Effector memory CD8-positive, alpha-beta T cell (primary cell): Measurements from ENCODE around the gene NKAIN2.

Experiments
- ATAC-seq: fragments of 150-1000 bp; cut with Tn5 transposase; replicated peaks from 2 replicates; pipeline ENCODE4 v1.10.0; 2021; ENCODE audit warnings: mild to moderate bottlenecking, moderate library complexity
- DNase-seq, 3 experiments: peaks; one replicate each; pipeline ENCODE4 v3.0.0; 2021
- H3K27ac Mint-ChIP-seq, 2 donors: one replicate each; pipeline ENCODE4 v1.8.0; 2022; ENCODE audit warnings: mild to moderate bottlenecking in 2 of 2, mixed read lengths in 2 of 2, moderate library complexity in 2 of 2
- H3K27me3 Mint-ChIP-seq, 2 donors: one replicate each; pipeline ENCODE4 v1.8.0; 2022; ENCODE audit warnings: mixed read lengths in 2 of 2
- H3K36me3 Mint-ChIP-seq: one replicate; pipeline ENCODE4 v1.8.0; 2022; ENCODE audit warnings: mild to moderate bottlenecking, moderate library complexity, mixed read lengths; ENCODE audit not compliant: insufficient read depth
- H3K4me1 Mint-ChIP-seq, 2 donors: one replicate each; pipeline ENCODE4 v1.8.0; 2022; ENCODE audit warnings: low read depth in 2 of 2, mixed read lengths in 2 of 2
- H3K4me3 Mint-ChIP-seq, 2 donors: one replicate each; pipeline ENCODE4 v1.8.0; 2022; ENCODE audit warnings: mild to moderate bottlenecking in 2 of 2, mixed read lengths in 2 of 2, moderate library complexity in 2 of 2
- H3K9me3 Mint-ChIP-seq, 2 donors: one replicate each; pipeline ENCODE4 v1.8.0; 2022; ENCODE audit warnings: mixed read lengths in 2 of 2
- total RNA-seq, 9 experiments: gene quantifications; one replicate each; lab custom pipeline; 2026; lab: John Stamatoyannopoulos, UW

NKAIN2 gene
- total RNA-seq = 0 reads per million in 9 experiments

DNA sequence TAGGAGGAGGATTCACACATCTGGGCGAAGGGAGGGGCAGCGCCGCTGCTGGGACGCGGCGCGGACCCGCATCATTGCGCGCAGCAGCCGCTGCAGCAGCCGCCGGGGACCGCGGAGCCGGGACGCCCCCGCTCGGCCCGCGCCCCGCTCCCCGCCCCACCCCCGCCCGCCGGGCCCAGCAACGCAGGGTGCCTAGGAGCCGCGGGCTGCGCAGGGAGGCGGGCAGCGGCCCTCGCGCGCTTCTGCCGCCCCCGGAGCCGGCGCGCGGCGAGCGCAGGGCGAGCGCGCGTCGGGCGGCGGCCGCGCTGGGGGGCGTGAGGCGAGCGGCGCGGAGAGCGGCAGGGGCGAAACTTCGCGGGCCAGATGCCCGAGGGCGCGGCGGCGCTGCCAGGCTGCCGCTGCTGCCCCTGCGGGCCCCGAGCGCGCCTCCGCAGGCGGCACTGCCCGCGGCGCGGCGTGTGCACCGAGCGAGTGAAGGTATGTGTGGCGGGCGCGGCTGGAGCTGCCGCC is at the start of gene NKAIN2:
NKAIN2 (plus strand) TSS at position 362 of the 510 bp plus-strand sequence.
- no peak for ATAC-seq

DNA sequence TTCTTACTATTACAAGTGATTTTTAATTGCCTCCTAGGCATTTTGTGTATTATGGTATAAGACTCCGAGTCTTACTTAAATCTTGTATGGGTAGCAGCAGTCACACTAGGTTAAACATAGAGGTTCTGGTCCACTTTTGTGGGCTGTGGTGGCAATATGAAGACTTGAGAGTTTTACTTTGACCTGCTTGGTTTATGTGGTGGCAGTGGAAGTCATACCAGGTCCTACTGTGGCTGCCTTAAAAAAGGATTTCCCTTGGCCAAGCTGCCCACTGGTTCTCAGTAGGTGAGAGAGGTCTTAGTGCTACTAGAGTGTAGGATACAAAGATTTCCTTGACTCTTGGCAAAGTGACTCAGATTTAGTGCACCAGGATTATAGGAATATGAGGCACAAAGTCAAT is 44.2 kb upstream of the NKAIN2 start:
- Mint-ChIP-seq H3K9me3 (no peaks in the 10 kb centered on the region), H3K27me3 (no peaks in the 10 kb centered on the region), H3K27ac (no peak overlapping the region), H3K4me3 (no peak overlapping the region), H3K36me3 (no peaks in the 10 kb centered on the region), H3K4me1 (no peaks in the 10 kb centered on the region)
- DNase-seq = no peak
- no peak for ATAC-seq

More for the DNA sequence above, at the start of gene NKAIN2:
- Mint-ChIP-seq H3K36me3 (no peaks in the 10 kb centered on the region), H3K4me3 (peak within 1 kb of the TSS; percentile 48 to 53), H3K27me3 (peaks cover 32 to 40% of the 10 kb centered on the region in 2 donors), H3K27ac (no peak within 1 kb of the TSS), H3K9me3 (no peaks in the 10 kb centered on the region), H3K4me1 (peaks cover 0 to 3% of the 10 kb centered on the region in 2 donors)
- DNase-seq = no peak

DNA sequence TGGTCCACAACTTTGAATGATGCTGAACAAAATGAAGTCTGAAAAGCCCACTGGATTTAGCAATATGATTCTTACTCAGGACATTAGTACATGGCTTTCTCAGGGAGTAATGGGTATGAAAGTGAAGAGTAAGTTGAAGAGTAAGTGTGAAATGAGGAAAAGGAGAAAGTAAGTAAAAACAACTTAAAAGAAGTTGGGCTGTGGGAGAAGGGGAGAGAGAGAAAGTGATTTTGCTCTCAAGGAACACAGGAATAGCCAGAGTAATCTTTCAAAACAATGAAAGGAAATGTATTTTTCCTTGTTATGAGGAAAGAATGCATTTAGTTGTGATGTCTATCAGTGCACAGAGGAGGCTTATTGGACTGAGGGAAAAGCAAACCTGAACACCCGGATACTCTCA is 39.8 kb upstream of the NKAIN2 start:
- H3K4me3 Mint-ChIP-seq = no peak overlapping the region
- H3K4me1 Mint-ChIP-seq = no peaks in the 10 kb centered on the region
- no peak for DNase-seq
- H3K9me3 Mint-ChIP-seq = no peaks in the 10 kb centered on the region
- no peaks in the 10 kb centered on the region for H3K36me3 Mint-ChIP-seq
- no peak for ATAC-seq
- no peak overlapping the region for H3K27ac Mint-ChIP-seq
- H3K27me3 Mint-ChIP-seq = no peaks in the 10 kb centered on the region

DNA sequence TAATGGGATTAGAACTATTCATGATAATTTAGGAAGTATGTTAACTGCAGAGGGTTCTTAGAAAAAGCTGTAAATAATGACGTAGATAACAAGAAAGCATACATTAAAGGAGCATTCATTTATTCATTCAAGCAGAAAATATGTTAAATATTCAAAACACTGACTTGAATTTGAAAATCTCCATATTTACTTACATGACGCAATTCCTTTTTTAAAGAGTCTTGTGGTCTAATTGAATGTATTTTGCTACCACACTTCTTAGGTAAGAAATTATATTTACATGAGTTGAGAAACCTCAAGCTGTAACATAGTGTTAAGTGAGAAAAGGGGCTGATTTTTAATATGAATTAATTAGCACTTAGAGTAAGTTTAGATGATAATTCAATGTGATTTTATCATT is 38.9 kb upstream of the NKAIN2 start:
- no peaks in the 10 kb centered on the region for H3K27me3 Mint-ChIP-seq
- no peak for DNase-seq
- no peaks in the 10 kb centered on the region for H3K4me1 Mint-ChIP-seq
- H3K4me3 Mint-ChIP-seq = no peak overlapping the region
- ATAC-seq = no peak
- no peaks in the 10 kb centered on the region for H3K9me3 Mint-ChIP-seq
- H3K36me3 Mint-ChIP-seq = no peaks in the 10 kb centered on the region
- H3K27ac Mint-ChIP-seq = no peak overlapping the region

DNA sequence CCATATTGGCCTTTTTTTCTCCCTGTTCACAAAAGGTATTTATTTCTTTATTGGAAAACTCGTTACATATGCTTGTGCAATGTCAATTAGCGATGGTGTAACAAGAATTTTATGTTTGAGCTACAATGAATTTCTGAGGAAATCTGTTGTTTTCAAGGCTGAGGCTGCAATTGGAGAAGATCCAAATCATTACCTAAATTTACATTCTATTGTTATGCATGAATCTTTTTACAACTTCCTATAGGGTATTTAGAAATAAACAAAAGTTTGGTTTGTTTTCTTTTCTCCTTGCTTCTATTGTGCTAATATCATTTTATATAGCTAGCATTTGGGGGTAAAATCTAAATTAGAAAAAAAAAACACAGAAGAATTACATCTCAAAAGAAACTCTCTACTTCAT is 34.7 kb upstream of the NKAIN2 start:
- H3K4me3 Mint-ChIP-seq = no peak overlapping the region
- no peaks in the 10 kb centered on the region for H3K36me3 Mint-ChIP-seq
- no peak overlapping the region for H3K27ac Mint-ChIP-seq
- DNase-seq (no peak), ATAC-seq (no peak)
- no peaks in the 10 kb centered on the region for H3K4me1 Mint-ChIP-seq
- no peaks in the 10 kb centered on the region for H3K9me3 Mint-ChIP-seq
- H3K27me3 Mint-ChIP-seq = no peaks in the 10 kb centered on the region

DNA sequence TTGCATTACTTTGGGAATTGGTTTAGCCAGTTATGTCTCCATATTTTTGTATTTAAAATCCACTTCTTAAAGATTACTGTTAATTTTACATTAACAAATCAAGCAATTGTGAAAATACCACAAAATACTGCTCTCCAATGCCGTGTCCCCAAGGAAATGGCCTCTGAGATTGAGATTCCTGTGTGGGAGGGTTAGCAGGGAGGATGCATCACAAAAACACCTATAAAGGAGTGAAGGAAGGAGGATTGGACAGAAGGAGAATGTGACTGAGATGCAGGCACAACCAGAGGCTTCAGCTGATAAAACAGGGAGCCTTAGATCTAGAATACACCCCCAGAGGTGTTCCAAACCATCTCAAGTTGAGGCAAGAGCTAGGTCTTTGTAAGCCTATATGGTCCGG is 34.2 kb upstream of the NKAIN2 start:
- H3K9me3 Mint-ChIP-seq = peaks cover 0 to 1% of the 10 kb centered on the region in 2 donors
- no peaks in the 10 kb centered on the region for H3K4me1 Mint-ChIP-seq
- no peaks in the 10 kb centered on the region for H3K36me3 Mint-ChIP-seq
- H3K27ac Mint-ChIP-seq = no peak overlapping the region
- H3K4me3 Mint-ChIP-seq = no peak overlapping the region
- DNase-seq (no peak), ATAC-seq (no peak)
- H3K27me3 Mint-ChIP-seq = no peaks in the 10 kb centered on the region

DNA sequence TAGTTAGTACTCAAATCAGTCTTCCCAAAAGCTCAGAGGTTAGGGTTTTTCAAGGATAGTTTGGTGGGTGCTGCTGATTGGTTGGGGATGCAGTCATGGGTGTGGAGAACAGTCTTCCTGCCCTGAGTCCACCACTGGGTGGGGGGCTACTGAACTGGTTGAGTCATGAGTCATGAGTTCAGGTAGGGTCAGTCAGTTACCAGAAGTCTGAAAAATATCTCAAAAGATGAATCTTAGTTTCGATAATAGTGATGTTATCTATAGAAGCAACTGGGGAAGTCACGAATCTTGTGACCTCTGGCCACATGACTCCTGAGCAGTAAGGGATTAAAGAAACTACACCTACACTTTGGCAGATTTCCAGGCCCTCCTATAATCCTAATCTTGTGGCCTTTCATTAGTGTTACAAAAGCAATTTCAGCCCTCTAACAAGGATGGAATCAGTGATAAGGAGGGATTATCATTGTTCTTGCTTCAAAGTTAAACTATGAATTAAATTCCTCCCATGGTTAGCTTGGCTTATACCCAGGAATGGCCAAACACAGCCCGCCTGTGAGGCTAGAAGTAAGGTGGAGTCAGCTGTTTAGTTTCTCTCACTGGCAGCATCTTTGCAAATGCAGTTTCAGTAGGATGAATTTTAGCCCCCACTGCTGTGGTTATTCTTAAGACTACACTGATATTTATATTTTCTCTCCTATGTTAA is 33.3 kb upstream of the NKAIN2 start:
- Mint-ChIP-seq H3K27me3 (no peaks in the 10 kb centered on the region), H3K4me1 (no peaks in the 10 kb centered on the region), H3K4me3 (no peak overlapping the region), H3K36me3 (no peaks in the 10 kb centered on the region), H3K9me3 (peaks cover 0 to 3% of the 10 kb centered on the region in 2 donors), H3K27ac (no peak overlapping the region)
- DNase-seq = no peak
- no peak for ATAC-seq

DNA sequence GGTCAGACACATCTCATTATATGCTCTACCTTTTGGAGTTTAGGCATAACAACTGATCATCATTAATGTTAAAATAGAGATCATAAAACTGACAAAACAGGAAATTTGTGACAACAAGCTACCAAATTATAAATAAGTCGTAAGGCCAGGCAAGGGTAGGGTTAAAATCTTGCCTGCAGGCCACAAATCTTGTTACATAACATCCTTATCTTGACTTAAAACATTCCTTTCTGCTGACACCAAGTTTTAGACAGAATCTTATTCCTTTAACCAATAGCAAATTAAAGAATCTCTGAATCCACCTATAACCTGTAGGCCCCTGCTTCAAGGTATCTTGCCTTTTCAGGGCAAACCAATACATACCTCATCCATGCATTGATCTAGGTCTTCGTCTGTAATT is 32.5 kb upstream of the NKAIN2 start:
- H3K4me1 Mint-ChIP-seq = no peaks in the 10 kb centered on the region
- no peak overlapping the region for H3K4me3 Mint-ChIP-seq
- H3K36me3 Mint-ChIP-seq = no peaks in the 10 kb centered on the region
- no peak for DNase-seq
- peaks cover 0 to 3% of the 10 kb centered on the region in 2 donors for H3K9me3 Mint-ChIP-seq
- H3K27me3 Mint-ChIP-seq = no peaks in the 10 kb centered on the region
- ATAC-seq = no peak
- H3K27ac Mint-ChIP-seq = no peak overlapping the region

DNA sequence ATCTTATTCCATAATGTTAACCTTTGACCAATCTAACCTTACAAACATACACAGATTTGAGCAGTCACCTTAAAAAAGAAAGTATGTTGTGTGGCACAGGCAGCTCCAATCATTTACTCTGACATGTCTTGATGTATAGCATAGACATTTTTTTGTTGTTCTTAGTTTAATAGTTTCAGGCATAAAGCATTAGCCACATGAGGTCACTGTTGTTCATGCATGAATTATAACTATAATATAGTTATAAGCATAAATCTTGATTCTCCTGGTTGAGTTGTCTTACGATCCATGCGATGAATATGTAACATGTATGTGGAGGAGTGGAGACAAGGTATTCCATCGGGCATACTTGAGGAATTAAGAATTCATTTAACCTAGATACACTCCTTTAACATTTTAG is 26.1 kb upstream of the NKAIN2 start:
- no peak overlapping the region for H3K27ac Mint-ChIP-seq
- no peak overlapping the region for H3K4me3 Mint-ChIP-seq
- H3K27me3 Mint-ChIP-seq = no peaks in the 10 kb centered on the region
- DNase-seq (no peak), ATAC-seq (no peak)
- peaks cover 0 to 6% of the 10 kb centered on the region in 2 donors for H3K9me3 Mint-ChIP-seq
- H3K36me3 Mint-ChIP-seq = no peaks in the 10 kb centered on the region
- H3K4me1 Mint-ChIP-seq = no peaks in the 10 kb centered on the region

DNA sequence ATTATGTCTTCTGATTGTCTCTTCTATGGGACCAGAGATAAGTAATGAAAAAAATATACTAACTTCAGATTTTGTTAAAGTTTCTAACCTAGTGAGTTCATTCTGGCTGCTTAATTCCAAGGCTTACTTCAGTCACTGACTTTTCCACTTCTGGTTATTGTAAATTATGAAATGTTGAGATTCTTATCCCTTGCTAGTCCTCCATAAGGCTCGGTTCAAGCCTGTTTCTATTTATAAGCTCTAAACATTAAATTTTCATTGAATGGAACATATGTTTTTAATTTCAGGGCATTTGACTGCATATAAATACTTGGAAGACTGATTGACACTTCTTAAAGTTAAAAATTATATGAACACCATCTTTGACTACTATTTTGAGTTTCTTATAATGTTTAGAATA is 23.6 kb upstream of the NKAIN2 start:
- no peak overlapping the region for H3K27ac Mint-ChIP-seq
- ATAC-seq (no peak), DNase-seq (no peak)
- peaks cover 0 to 5% of the 10 kb centered on the region in 2 donors for H3K9me3 Mint-ChIP-seq
- H3K27me3 Mint-ChIP-seq = no peaks in the 10 kb centered on the region
- no peaks in the 10 kb centered on the region for H3K36me3 Mint-ChIP-seq
- no peaks in the 10 kb centered on the region for H3K4me1 Mint-ChIP-seq
- no peak overlapping the region for H3K4me3 Mint-ChIP-seq

DNA sequence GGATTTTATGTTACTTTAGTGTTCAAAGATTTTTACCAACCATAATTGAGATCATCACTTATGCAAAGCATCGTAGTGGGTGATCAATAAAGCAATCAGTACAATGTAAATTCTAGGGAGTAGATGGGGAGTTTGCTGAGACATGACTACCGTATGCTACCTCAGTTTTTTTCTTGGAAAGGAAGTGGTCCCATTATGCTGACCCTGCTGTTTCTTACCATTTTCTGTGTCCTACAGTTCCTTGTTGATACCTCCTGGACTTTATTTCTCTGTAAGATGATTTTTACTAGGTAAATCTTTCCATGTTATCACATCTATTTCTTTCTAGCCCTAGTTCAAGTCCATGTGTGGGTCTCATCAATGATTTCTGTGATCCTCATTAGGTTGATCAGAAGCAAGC is 19.3 kb upstream of the NKAIN2 start:
- ATAC-seq (no peak), DNase-seq (no peak)
- Mint-ChIP-seq H3K27ac (no peak overlapping the region), H3K4me3 (no peak overlapping the region), H3K4me1 (no peaks in the 10 kb centered on the region), H3K36me3 (no peaks in the 10 kb centered on the region), H3K9me3 (peaks cover 0 to 5% of the 10 kb centered on the region in 2 donors), H3K27me3 (no peaks in the 10 kb centered on the region)

DNA sequence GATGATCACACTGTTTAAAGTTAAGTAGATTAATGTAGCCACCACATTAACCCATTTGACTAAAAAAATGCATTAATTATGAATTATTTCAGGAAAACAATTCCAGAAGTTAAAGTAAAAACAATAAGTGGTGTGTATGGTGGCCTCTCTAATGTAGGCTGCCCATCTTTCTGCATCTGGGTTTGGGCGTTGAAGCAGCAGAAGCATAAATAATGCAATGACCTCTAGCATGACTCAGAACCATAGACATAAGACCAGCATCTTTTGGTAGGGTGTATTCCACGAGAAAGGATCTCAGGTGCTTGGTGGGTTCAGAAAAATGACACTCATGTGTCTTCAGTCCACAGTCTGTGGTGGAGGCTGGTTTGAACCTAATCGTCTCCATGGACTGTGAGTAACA is 18.6 kb upstream of the NKAIN2 start:
- Mint-ChIP-seq H3K36me3 (no peaks in the 10 kb centered on the region), H3K27me3 (no peaks in the 10 kb centered on the region), H3K4me3 (no peak overlapping the region), H3K27ac (no peak overlapping the region), H3K9me3 (peaks cover 0 to 5% of the 10 kb centered on the region in 2 donors), H3K4me1 (no peaks in the 10 kb centered on the region)
- ATAC-seq (no peak), DNase-seq (no peak)

DNA sequence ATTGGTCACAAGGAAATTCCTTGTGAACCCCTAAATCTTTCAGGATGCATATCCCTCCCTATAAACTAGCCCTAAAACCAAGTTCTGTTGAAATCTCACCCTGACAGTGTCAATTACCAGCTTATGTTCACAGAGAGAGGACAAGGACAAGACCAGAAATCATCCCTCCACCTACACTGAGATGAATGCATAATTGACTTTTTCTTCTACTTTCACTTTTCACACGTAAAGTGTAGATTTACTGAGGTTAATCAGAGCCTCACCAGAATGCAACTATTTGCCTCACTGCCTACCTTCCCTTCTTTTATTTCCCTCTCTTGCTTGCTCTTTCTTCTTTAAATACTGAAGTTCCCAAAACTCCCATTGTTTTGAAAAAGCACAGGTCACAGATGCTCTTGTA is 15.3 kb upstream of the NKAIN2 start:
- no peak for ATAC-seq
- DNase-seq = no peak
- no peak overlapping the region for H3K27ac Mint-ChIP-seq
- H3K4me1 Mint-ChIP-seq = no peaks in the 10 kb centered on the region
- H3K4me3 Mint-ChIP-seq = no peak overlapping the region
- no peaks in the 10 kb centered on the region for H3K36me3 Mint-ChIP-seq
- H3K27me3 Mint-ChIP-seq = no peaks in the 10 kb centered on the region
- H3K9me3 Mint-ChIP-seq = no peaks in the 10 kb centered on the region

DNA sequence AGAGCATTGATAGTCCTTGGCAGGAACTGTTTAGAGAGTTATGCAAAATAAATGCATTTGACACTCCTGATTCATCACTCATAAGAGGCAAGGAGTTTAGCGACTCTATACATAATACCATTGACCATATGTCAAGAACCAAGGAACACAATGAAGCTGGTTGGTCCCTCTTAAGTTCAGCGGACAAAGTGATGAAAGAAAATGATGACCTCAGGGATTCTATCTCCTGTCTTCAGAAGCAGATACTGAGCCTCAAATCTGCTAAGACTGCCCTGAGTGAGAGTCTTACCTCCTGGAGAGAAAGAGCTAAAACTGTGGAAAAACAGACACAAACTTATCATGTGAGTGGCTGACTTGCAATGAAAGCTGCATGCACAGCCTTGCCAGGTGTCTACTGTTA is 9.5 kb upstream of the NKAIN2 start:
- DNase-seq = no peak
- ATAC-seq = no peak
- Mint-ChIP-seq H3K9me3 (peaks cover 6 to 7% of the 10 kb centered on the region in 2 donors), H3K27ac (no peak overlapping the region), H3K4me1 (no peaks in the 10 kb centered on the region), H3K4me3 (no peak overlapping the region), H3K36me3 (no peaks in the 10 kb centered on the region), H3K27me3 (no peaks in the 10 kb centered on the region)
